Fibroblast of villous mesenchyme (primary cell): ENCODE data around the gene UNCX. TPM values are rescaled to one million over a fixed set of nuclear protein-coding genes. Genes with fewer than 3 reads are reported as not detected.

Experiments used
- DNase-seq: peaks from one replicate; pipeline ENCODE4 v3.0.0-alpha.2; 2010; ENCODE audit warnings: low read depth
- H3K4me3 ChIP-seq: 2 replicates; pipeline ENCODE4 v1.5.1; 2011; ENCODE audit warnings: low read depth, mild to moderate bottlenecking, low read length
- total RNA-seq: library from RNA; depleted of rRNA; stranded (reverse); fragments of >200 nt; gene quantifications from 2 replicates; pipeline ENCODE4 v1.2.3, GENCODE V29; 2012
- TF ChIP-seq, protein P1 (sequence below): IDR thresholded peaks from 2 replicates; pipeline ENCODE4 v1.5.1; 2012; ENCODE audit warnings: low read depth, mild to moderate bottlenecking, low read length; ENCODE audit not compliant: insufficient read depth

Gene UNCX
- total RNA-seq, 1 donor: not detected

DNA sequence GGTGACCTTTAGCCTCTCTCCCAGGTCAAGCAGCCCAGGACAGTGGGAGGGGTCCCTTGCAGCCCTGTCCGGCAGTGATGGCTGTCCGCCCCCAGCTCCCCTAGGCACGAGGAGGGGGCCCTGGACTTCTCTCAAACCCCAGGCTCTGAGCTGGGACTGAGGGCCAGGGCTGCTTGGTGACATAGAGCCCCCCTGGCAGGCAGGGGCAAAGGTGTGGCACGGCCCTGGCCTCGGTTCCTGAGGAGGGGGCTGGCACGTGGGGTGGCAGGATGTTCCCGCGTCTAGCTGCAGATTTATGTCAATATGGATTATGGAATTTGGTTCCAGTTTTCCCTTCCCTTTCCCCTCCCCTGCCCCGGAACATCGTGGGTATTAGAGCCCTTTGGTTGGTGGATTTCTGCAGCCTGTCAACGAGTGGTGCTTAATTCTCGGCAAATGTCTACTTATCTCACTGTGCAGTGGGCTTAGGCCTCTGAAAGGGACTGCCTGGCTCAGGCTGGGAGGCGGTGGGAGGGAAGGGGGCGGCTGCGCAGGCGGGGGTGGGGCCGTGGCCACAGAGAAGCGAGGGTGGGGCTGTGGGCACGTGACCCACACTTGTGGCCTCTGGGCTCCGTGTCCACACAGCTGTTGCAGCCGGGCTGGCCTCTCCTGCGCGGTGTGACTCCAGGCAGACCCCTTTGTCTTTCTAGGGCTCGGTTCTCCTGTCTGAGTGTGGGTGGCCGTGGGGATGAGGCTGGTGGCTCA is 19.3 kb downstream of the UNCX start:
- no peak overlapping the region for H3K4me3 ChIP-seq
- TF ChIP-seq, protein P1, sequence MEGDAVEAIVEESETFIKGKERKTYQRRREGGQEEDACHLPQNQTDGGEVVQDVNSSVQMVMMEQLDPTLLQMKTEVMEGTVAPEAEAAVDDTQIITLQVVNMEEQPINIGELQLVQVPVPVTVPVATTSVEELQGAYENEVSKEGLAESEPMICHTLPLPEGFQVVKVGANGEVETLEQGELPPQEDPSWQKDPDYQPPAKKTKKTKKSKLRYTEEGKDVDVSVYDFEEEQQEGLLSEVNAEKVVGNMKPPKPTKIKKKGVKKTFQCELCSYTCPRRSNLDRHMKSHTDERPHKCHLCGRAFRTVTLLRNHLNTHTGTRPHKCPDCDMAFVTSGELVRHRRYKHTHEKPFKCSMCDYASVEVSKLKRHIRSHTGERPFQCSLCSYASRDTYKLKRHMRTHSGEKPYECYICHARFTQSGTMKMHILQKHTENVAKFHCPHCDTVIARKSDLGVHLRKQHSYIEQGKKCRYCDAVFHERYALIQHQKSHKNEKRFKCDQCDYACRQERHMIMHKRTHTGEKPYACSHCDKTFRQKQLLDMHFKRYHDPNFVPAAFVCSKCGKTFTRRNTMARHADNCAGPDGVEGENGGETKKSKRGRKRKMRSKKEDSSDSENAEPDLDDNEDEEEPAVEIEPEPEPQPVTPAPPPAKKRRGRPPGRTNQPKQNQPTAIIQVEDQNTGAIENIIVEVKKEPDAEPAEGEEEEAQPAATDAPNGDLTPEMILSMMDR: no peak
- no peak for DNase-seq

DNA sequence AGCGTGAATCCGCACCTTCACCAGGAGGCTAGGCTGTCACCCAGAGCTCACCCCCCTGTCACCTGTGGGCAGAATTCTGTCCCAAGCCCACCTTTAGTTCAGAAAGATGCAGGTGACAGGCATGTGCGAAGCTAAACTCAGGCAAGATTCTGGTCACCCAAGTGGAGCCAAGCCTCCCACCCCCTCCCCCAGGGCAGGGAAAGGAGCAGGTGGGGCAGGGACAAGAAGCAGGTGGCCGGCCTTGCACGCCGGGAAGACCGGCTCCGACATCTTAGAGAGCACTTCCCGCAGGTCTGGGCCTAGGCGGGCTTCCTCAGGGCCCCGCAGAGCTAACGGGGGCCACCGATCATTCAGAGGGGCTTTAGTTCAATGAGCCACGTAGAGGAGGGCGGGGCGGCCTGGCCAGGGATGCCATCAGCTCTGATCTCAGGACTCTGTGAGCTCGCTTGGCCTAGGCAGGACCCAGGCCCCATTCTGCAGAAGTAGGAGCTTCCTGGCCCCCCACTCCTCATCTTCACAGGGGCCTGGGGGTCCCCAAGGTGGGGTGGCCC is 19.9 kb downstream of the UNCX start:
- H3K4me3 ChIP-seq: no peak overlapping the region
- TF ChIP-seq, protein P1: no peak

DNA sequence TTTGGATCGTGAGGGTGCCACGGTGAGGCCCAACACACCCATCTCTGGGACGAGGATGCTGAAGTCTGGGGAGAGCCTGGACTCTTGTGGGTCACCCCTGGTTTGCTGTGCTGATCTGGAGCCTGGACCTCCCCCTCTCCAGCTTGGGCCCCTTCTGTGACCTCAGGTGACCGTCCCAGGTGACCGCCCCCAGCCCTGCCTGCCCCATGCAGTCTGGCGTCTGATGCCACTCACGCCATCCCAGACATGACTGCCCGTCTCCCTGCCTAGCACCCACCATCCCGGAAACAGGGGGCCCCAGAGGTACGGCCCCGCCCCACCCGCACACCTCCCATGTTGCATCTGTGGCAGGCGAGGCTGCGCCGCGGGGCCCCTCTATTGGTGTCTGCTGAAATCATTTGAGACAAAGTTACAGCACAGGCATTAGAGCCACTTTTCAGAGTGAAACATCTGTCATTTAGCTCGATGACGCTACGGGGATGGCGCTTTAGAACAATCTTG is 21.1 kb downstream of the UNCX start:
- TF ChIP-seq, protein P1: no peak
- no peak for DNase-seq
- no peak overlapping the region for H3K4me3 ChIP-seq

More for the DNA sequence above, 19.9 kb downstream of the UNCX start:
- DNase-seq: no peak

- no peak overlapping the region for H3K4me3 ChIP-seq
- TF ChIP-seq, protein P1: no peak
- no peak for DNase-seq
Observed at GRCh38 chr7:1254281-1255079, 21.8 kb downstream of the UNCX start.

DNA sequence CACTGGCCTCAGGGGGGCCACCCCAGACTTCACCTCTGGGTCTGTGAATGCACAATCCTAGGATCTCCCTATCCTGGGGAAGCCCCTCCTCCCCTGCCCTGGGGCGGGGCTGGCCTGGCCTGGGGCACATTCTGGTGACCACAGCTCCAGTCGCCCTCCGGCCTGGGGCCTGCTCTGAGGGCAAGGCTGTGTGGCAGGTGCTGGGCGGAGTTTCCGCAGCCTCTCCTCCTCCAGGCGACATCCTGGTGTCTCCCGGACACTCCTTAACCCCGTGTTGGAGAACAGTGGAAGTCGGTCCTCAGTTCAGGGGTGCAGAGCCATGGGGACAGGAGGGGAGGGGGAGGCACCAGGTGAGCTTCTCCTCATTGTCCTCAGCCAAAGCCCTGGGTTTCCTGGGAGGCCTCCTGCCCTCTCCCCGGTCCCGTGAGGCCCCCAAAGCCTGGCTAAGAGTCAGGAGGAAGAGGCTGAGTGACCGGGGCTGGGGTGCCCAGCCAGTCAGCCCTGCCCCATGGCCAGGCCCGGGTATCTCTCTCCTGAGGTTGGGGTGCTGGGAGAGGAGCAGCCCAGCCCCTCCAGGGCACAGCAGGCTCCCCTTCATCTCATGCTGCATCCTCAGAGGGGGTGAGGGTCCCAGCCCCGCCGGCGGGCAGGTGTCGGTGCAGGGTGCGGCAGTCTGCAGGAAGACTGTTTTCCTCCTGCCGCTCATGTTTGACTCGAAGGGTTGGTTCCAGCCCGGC is 22.6 kb downstream of the UNCX start:
- no peak overlapping the region for H3K4me3 ChIP-seq
- DNase-seq: no peak
- TF ChIP-seq, protein P1: no peak

DNA sequence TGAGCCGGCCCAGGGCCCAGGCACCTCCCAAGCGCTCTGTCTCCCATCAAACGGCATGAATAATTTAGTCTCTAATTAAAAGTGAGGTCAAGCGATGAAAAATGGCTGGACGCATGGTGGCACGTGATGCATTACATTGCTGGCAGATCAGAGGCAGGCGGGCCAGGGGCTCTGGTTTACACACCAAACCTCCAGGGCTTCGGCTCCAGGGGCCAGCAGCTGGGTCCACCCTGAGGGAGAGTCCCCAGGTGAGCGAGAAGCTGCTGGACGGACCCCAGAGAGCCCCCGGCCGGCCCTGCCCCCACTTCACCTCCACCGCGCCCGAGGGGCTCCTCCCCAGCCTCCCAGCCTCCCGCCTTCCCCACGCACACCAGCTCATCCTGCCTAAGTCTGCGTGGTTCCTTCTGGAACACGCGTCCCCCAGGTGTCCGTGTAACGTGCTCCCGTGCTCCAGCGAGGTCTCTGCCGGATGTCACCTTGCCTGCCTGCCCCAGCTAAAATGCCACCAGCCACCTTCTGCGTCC is 23.2 kb downstream of the UNCX start:
- TF ChIP-seq, protein P1: no peak
- no peak for DNase-seq
- no peak overlapping the region for H3K4me3 ChIP-seq
